ENCODE results near the gene PLA2G6. TPM values are rescaled to one million over a fixed set of nuclear protein-coding genes. Genes with fewer than 3 reads are reported as not detected.

Gene PLA2G6
- total RNA-seq, 2 experiments from 2014 or later: 33.9 to 83.9 TPM

DNA sequence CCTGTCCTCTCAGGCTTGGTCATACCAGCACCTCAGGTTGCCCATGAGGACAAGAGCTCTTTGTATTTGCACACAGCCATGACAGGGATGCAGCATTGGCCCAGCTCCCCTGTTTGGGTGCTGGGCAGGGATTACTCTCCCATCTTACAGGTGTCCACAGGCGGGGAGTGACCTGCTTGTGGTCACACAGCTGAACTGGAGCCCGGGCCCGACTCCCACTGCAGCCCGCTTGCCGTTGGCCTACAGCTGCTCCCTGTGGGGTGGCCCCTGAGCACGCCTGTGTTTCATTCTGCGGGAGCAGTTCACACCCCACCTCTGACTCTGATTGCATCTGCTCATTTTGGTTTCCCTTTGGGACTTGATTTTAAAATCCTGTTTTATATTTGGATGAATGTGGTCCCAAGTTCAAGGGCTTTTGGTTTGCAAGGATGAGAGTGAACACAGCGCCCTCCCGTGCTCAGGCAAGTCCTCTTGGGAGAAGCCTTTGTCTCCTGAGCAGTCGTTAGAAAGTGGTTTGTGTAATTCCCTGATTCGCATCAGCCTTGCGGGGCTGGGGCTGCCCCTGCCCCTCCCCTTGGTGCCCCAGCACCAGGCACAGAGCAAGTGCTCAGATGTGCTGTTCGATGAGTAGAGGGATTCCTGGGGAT lies 115.1 kb downstream of the PLA2G6 start:
- ChIA-PET CTCF (ENCODE audit: unreplicated experiment) (interaction anchor here (0.5 kb wide), 1 partner anchor 11 kb away, joined by 3 read pairs; no protein-coding TSS in a partner anchor), POLR2A (interaction anchor here (0.6 to 0.9 kb wide), 2 partner anchors 10 to 151 kb away, joined by 3 read pairs; partner anchors contain the start of gene PICK1)

DNA sequence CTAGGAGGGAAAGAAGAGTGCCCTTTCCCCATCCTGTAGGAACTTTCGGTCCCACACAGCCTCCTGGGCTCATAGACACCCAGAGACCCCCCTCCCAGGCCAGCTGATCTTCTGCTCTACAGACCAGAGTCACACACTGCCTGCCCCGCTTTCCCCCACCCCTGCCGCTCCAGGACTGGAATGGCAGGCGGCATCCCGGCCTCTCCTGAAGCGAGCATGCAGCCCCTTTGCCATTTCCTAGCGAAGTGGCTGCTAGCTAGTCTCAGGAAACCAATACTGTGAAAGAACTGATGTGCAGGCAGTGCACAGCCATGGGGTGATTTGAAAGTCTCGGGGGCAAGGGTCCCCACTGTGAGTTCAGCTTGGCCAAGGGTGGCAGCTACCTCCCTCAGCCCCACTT lies 116.1 kb downstream of the PLA2G6 start:
- Histone ChIP-seq H2AFZ (ENCODE audit: low read length) (no peak overlapping the region), H3K4me3 (ENCODE audit: low read depth, low read length, poor library complexity, severe bottlenecking) (no peak overlapping the region), H4K20me1 (ENCODE audit: insufficient read depth, low read length) (no peaks in the 10 kb centered on the region), H3K27ac (ENCODE audit: low read depth, low read length, poor library complexity, severe bottlenecking) (no peak overlapping the region), H3K4me1 (ENCODE audit: insufficient read depth, low read length, poor library complexity, severe bottlenecking) (no peaks in the 10 kb centered on the region), H3K9me3 (ENCODE audit: low read length) (no peaks in the 10 kb centered on the region), H3K9me2 (ENCODE audit: insufficient read depth, low read length) (no peaks in the 10 kb centered on the region), H3K4me2 (ENCODE audit: low read length) (no peak overlapping the region), H3K36me3 (ENCODE audit: insufficient read depth, low read length) (no peaks in the 10 kb centered on the region), H3K79me2 (ENCODE audit: insufficient read depth, low read depth, low read length) (no peaks in the 10 kb centered on the region)
- DNase-seq (ENCODE audit: low spot score): no peak
- TF ChIP-seq EZH2phosphoT487 (IDR thresholded peaks at IDR 0.05; ENCODE audit: borderline replicate concordance, low read depth, low read length): no peak
- TF ChIP-seq, protein P1, sequence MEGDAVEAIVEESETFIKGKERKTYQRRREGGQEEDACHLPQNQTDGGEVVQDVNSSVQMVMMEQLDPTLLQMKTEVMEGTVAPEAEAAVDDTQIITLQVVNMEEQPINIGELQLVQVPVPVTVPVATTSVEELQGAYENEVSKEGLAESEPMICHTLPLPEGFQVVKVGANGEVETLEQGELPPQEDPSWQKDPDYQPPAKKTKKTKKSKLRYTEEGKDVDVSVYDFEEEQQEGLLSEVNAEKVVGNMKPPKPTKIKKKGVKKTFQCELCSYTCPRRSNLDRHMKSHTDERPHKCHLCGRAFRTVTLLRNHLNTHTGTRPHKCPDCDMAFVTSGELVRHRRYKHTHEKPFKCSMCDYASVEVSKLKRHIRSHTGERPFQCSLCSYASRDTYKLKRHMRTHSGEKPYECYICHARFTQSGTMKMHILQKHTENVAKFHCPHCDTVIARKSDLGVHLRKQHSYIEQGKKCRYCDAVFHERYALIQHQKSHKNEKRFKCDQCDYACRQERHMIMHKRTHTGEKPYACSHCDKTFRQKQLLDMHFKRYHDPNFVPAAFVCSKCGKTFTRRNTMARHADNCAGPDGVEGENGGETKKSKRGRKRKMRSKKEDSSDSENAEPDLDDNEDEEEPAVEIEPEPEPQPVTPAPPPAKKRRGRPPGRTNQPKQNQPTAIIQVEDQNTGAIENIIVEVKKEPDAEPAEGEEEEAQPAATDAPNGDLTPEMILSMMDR (conservative IDR thresholded peaks at IDR 0.05; ENCODE audit: low read length): no peak
- BruUV-seq (replicated peaks): no TSS peak
- intact Hi-C loops (cut with micrococcal nuclease; ENCODE audit: unreplicated experiment): no loop called here
- POLR2A ChIA-PET: interaction anchor here (0.9 kb wide), 1 partner anchor 9 kb away, joined by 3 read pairs; the partner anchor contains the start of gene PICK1
- CTCF ChIA-PET (ENCODE audit: unreplicated experiment): no interaction called here

More for the DNA sequence above, 115.1 kb downstream of the PLA2G6 start:
- no peaks in the 10 kb centered on the region for H3K9me2 ChIP-seq (ENCODE audit: insufficient read depth, low read length)
- no peaks in the 10 kb centered on the region for H3K79me2 ChIP-seq (ENCODE audit: insufficient read depth, low read depth, low read length)
- H3K4me2 ChIP-seq (ENCODE audit: low read length): no peak overlapping the region
- H2AFZ ChIP-seq (ENCODE audit: low read length): no peak overlapping the region
- no peak overlapping the region for H3K4me3 ChIP-seq (ENCODE audit: low read depth, low read length, poor library complexity, severe bottlenecking)
- intact Hi-C loops (cut with micrococcal nuclease; ENCODE audit: unreplicated experiment): no loop called here
- H3K36me3 ChIP-seq (ENCODE audit: insufficient read depth, low read length): no peaks in the 10 kb centered on the region
- H3K27ac ChIP-seq (ENCODE audit: low read depth, low read length, poor library complexity, severe bottlenecking): no peak overlapping the region
- no peaks in the 10 kb centered on the region for H4K20me1 ChIP-seq (ENCODE audit: insufficient read depth, low read length)
- BruUV-seq (replicated peaks): no TSS peak
- TF ChIP-seq, protein P1 (conservative IDR thresholded peaks at IDR 0.05; ENCODE audit: low read length): no peak
- TF ChIP-seq EZH2phosphoT487 (IDR thresholded peaks at IDR 0.05; ENCODE audit: borderline replicate concordance, low read depth, low read length): no peak
- H3K4me1 ChIP-seq (ENCODE audit: insufficient read depth, low read length, poor library complexity, severe bottlenecking): no peaks in the 10 kb centered on the region
- no peaks in the 10 kb centered on the region for H3K9me3 ChIP-seq (ENCODE audit: low read length)
- DNase-seq (ENCODE audit: low spot score): no peak

DNA sequence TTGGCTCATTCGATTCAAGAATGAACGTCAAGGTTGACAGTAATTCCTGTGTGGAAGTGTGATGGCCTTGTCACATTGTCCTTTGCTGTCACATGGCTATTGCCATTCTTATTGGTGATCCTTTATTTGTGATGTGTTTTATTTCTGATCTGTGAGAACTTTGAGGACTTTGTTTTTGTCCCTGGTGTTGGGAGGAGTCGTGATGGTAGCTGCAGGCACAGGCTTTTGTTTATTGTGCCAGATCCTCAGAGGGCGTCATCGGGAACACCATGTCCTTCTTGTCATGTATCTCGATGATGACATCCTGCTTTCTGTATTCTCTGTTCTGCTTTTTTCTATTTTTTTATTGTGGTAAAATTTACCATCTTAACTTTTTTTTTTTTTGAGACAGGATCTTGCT lies 118.8 kb downstream of the PLA2G6 start:
- CTCF ChIA-PET (ENCODE audit: unreplicated experiment): no interaction called here

More for the DNA sequence above, 118.8 kb downstream of the PLA2G6 start:
- Histone ChIP-seq H3K4me2 (ENCODE audit: low read length) (no peak overlapping the region), H3K4me1 (ENCODE audit: insufficient read depth, low read length, poor library complexity, severe bottlenecking) (peaks cover 2% of the 10 kb centered on the region), H3K4me3 (ENCODE audit: low read depth, low read length, poor library complexity, severe bottlenecking) (no peak overlapping the region), H4K20me1 (ENCODE audit: insufficient read depth, low read length) (no peaks in the 10 kb centered on the region), H3K9me3 (ENCODE audit: low read length) (no peaks in the 10 kb centered on the region), H2AFZ (ENCODE audit: low read length) (no peak overlapping the region), H3K79me2 (ENCODE audit: insufficient read depth, low read depth, low read length) (no peaks in the 10 kb centered on the region), H3K27ac (ENCODE audit: low read depth, low read length, poor library complexity, severe bottlenecking) (no peak overlapping the region), H3K36me3 (ENCODE audit: insufficient read depth, low read length) (no peaks in the 10 kb centered on the region), H3K9me2 (ENCODE audit: insufficient read depth, low read length) (no peaks in the 10 kb centered on the region)
- POLR2A ChIA-PET: no interaction called here
- BruUV-seq (replicated peaks): no TSS peak
- no peak for DNase-seq (ENCODE audit: low spot score)
- TF ChIP-seq, protein P1 (conservative IDR thresholded peaks at IDR 0.05; ENCODE audit: low read length): no peak
- TF ChIP-seq EZH2phosphoT487 (IDR thresholded peaks at IDR 0.05; ENCODE audit: borderline replicate concordance, low read depth, low read length): no peak
- intact Hi-C loops (cut with micrococcal nuclease; ENCODE audit: unreplicated experiment): no loop called here

Measured in OCI-LY7 (cell line).